SK-N-SH (cell line): ENCODE results near the gene FYB1. TPM values are rescaled to one million over a fixed set of nuclear protein-coding genes. Genes with fewer than 3 reads are reported as not detected.

ENCODE experiments used
- CTCF ChIA-PET: fragments of 300-600, 350-600 bp; formaldehyde crosslinking; extraction: SDS; loops from one replicate; lab custom pipeline; 2021; lab: Yijun Ruan, JAX
- POLR2A ChIA-PET: fragments of 350-600 bp; sonication (Branson Sonifier 250); formaldehyde crosslinking; extraction: SDS; loops from one replicate; lab custom pipeline; 2020; ENCODE audit warnings: antibody characterized with exemption, inconsistent platforms; lab: Yijun Ruan, JAX
- DNase-seq: peaks from one replicate; pipeline ENCODE4 v3.0.0; 2012
- H2AFZ ChIP-seq: fragments of 200-600 bp; sonication (generic); 2 replicates; pipeline ENCODE4 v1.8.1; 2016; ENCODE audit warnings: antibody characterized with exemption, mild to moderate bottlenecking, low read depth
- H3F3A ChIP-seq: fragments of 200-600 bp; sonication (generic); replicated peaks from 2 replicates; pipeline ENCODE3; 2016; ENCODE audit warnings: antibody characterized with exemption, mild to moderate bottlenecking; ENCODE audit not compliant: insufficient read depth
- H3K27ac ChIP-seq, 2 experiments: fragments of 200-500 bp in 1 of 2; fragments of 200-600 bp in 1 of 2; sonication (Bioruptor generic) in 1 of 2; sonication (generic), shearing (Covaris generic) in 1 of 2; 2 replicates each; pipeline versions ENCODE4 v1.5.1 to v1.6.1; 2014 to 2016; ENCODE audit warnings: low read depth in 2 of 2, inconsistent platforms in 1 of 2, low read length in 1 of 2, mild to moderate bottlenecking in 1 of 2, mixed read lengths in 1 of 2
- H3K27me3 ChIP-seq: fragments of 200-600 bp; sonication (generic), shearing (Covaris generic); 2 replicates; pipeline ENCODE4 v1.6.1; 2016; ENCODE audit warnings: mixed run types; ENCODE audit not compliant: insufficient read depth
- H3K36me3 ChIP-seq, 2 experiments: fragments of 200-500 bp in 1 of 2; fragments of 200-600 bp in 1 of 2; sonication (Bioruptor generic) in 1 of 2; sonication (generic) in 1 of 2; replicated peaks in 1 of 2; 2 replicates each; pipeline versions ENCODE3 to v1.5.1; 2014 to 2016; ENCODE audit warnings: low read length in 1 of 2, mild to moderate bottlenecking in 1 of 2; ENCODE audit not compliant: insufficient read depth in 2 of 2, control insufficient read depth in 1 of 2
- H3K4me1 ChIP-seq, 2 experiments: fragments of 200-500 bp in 1 of 2; fragments of 200-600 bp in 1 of 2; sonication (Bioruptor generic) in 1 of 2; sonication (generic), shearing (Covaris generic) in 1 of 2; 2 replicates each; pipeline versions ENCODE4 v1.5.1 to v1.6.1; 2014 to 2016; ENCODE audit warnings: low read depth in 1 of 2, low read length in 1 of 2, mixed run types in 1 of 2; ENCODE audit not compliant: insufficient read depth in 2 of 2, control insufficient read depth in 1 of 2
- H3K4me2 ChIP-seq: fragments of 200-600 bp; sonication (generic), shearing (Covaris generic); 2 replicates; pipeline ENCODE4 v1.6.1; 2017; ENCODE audit warnings: mixed run types
- H3K4me3 ChIP-seq, 2 experiments: fragments of 200-500 bp in 1 of 2; fragments of 200-600 bp in 1 of 2; sonication (Bioruptor generic) in 1 of 2; sonication (generic), shearing (Covaris generic) in 1 of 2; 2 replicates each; pipeline versions ENCODE4 v1.5.1 to v1.8.1; 2014 to 2016; ENCODE audit warnings: low read depth in 2 of 2, inconsistent platforms in 1 of 2, low read length in 1 of 2, mild to moderate bottlenecking in 1 of 2, mixed read lengths in 1 of 2, moderate library complexity in 1 of 2
- H3K79me2 ChIP-seq: fragments of 200-600 bp; sonication (generic); 2 replicates; pipeline ENCODE4 v1.8.1; 2017; ENCODE audit warnings: mild to moderate bottlenecking; ENCODE audit not compliant: insufficient read depth
- H3K9ac ChIP-seq: fragments of 200-600 bp; sonication (generic); 2 replicates; pipeline ENCODE4 v1.6.1; 2017; ENCODE audit warnings: mixed run types
- H3K9me2 ChIP-seq: fragments of 200-600 bp; sonication (generic); 2 replicates; pipeline ENCODE4 v1.6.1; 2017; ENCODE audit warnings: mixed run types
- H3K9me3 ChIP-seq: fragments of 200-600 bp; sonication (generic); 2 replicates; pipeline ENCODE4 v1.6.1; 2017; ENCODE audit warnings: mixed run types, mild to moderate bottlenecking, moderate library complexity
- H4K20me1 ChIP-seq: fragments of 200-600 bp; sonication (generic); 2 replicates; pipeline ENCODE4 v1.6.1; 2017; ENCODE audit warnings: mild to moderate bottlenecking, mixed run types; ENCODE audit not compliant: insufficient read depth
- EZH2phosphoT487 ChIP-seq: fragments of 200-600 bp; sonication (generic); IDR thresholded peaks from 2 replicates; pipeline ENCODE4 v1.6.1; 2017; ENCODE audit warnings: low read depth, mixed run types, mild to moderate bottlenecking, antibody characterized with exemption, moderate library complexity, borderline replicate concordance
- GABPA ChIP-seq: IDR thresholded peaks from 2 replicates; pipeline ENCODE4 v1.4.0; 2012; ENCODE audit warnings: low read depth, mild to moderate bottlenecking
- GATA2 ChIP-seq: sonication (generic); formaldehyde crosslinking; IDR thresholded peaks from 2 replicates; pipeline ENCODE4 v1.5.0; 2020; ENCODE audit warnings: mild to moderate bottlenecking, missing genetic modification reagents
- JUND ChIP-seq: IDR thresholded peaks from 2 replicates; pipeline ENCODE4 v1.4.0; 2012
- MAX ChIP-seq: IDR thresholded peaks from 2 replicates; pipeline ENCODE4 v1.4.0; 2012; ENCODE audit warnings: low read depth
- MEF2A ChIP-seq: IDR thresholded peaks from 2 replicates; pipeline ENCODE4 v1.4.0; 2012; ENCODE audit warnings: low read depth, borderline replicate concordance
- RCOR1 ChIP-seq: fragments of 150-350 bp; IDR thresholded peaks from 2 replicates; pipeline ENCODE4 v1.6.1; 2017; ENCODE audit warnings: antibody characterized with exemption, low read length
- TEAD4 ChIP-seq: IDR thresholded peaks from 2 replicates; pipeline ENCODE4 v1.4.0; 2012; ENCODE audit warnings: mild to moderate bottlenecking, borderline replicate concordance; ENCODE audit not compliant: insufficient read depth
- USF1 ChIP-seq: IDR thresholded peaks from 2 replicates; pipeline ENCODE4 v1.4.0; 2012; ENCODE audit warnings: low read depth, borderline replicate concordance
- USF2 ChIP-seq: fragments of 150-350 bp; IDR thresholded peaks from 2 replicates; pipeline ENCODE4 v1.6.1; 2017; ENCODE audit warnings: antibody characterized with exemption, low read length, low read depth, borderline replicate concordance
- ZBTB33 ChIP-seq: IDR thresholded peaks from 2 replicates; pipeline ENCODE4 v1.4.0; 2012; ENCODE audit warnings: low read depth, borderline replicate concordance
- WGBS: methylation state at CpG from one replicate; pipeline ENCODE4 v1.1.6; 2017; ENCODE audit warnings: low lambda C conversion rate; 5-methylcytosine and 5-hydroxymethylcytosine counted together
- polyA plus RNA-seq, 3 experiments: library from polyadenylated mRNA; depleted of rRNA; stranded (reverse); fragments of >200 nt; gene quantifications; 2 replicates each; pipeline ENCODE4 v1.2.3, GENCODE V29; 2012

The FYB1 gene
- polyA plus RNA-seq, 1 of the 3 experiments (the other 2 are of a cell fraction): not detected

GRCh38 chr5:39203275-39203922 is 16.0 kb downstream of the FYB1 start (continued):
- no peak for TF ChIP-seq USF1
- no peak for TF ChIP-seq MAX
- no peak for TF ChIP-seq EZH2phosphoT487

- ChIA-PET POLR2A (no interaction called here), CTCF (interaction anchor here (1.4 to 1.9 kb wide), 2 partner anchors 15 kb away, joined by 3 to 8 read pairs; no protein-coding TSS in a partner anchor)
- H3K4me2 ChIP-seq: no peak overlapping the region
- no peaks in the 10 kb centered on the region for H4K20me1 ChIP-seq
- no peaks in the 10 kb centered on the region for H3K79me2 ChIP-seq
- no peak overlapping the region for H2AFZ ChIP-seq
- 22% methylated on average over 11 of the region's 11 CpGs for WGBS
- TF ChIP-seq GABPA (no peak), MAX (no peak), ZBTB33 (no peak), GATA2 (CRISPR knock-in tag) (no peak), TEAD4 (no peak), RCOR1 (no peak), USF2 (no peak), JUND (no peak), MEF2A (no peak), USF1 (no peak)
- no peaks in the 10 kb centered on the region for H3F3A ChIP-seq
- H3K9ac ChIP-seq: no peak overlapping the region
- H3K4me1 ChIP-seq: no peaks in the 10 kb centered on the region
- H3K27me3 ChIP-seq: peaks cover 59% of the 10 kb centered on the region
- no peaks in the 10 kb centered on the region for H3K9me2 ChIP-seq
- DNase-seq: no peak
- no peaks in the 10 kb centered on the region for H3K36me3 ChIP-seq
- H3K9me3 ChIP-seq: no peaks in the 10 kb centered on the region
- no peak overlapping the region for H3K4me3 ChIP-seq
- H3K27ac ChIP-seq: no peak overlapping the region
Measured at GRCh38 chr5:39202597-39203274, 16.6 kb downstream of the FYB1 start.
